Osteocyte (in vitro differentiated cells): Measurements from ENCODE around the gene MYLK3. TPM values are rescaled to one million over a fixed set of nuclear protein-coding genes. Genes with fewer than 3 reads are reported as not detected.
A peak's percentile ranks its signal among the peaks of the same experiment; 100 is the strongest.
"Not testable (repeated sequence)": the region's sequence is repeated elsewhere in the genome, so short reads cannot be mapped to it uniquely, and the experiment has no call there.

ENCODE experiments used
- DNase-seq: peaks from one replicate; pipeline ENCODE4 v3.0.0; 2021; ENCODE audit warnings: mixed read lengths; ENCODE audit not compliant: unreplicated experiment; ENCODE audit errors: extremely low spot score
- H3K27ac Mint-ChIP-seq: one replicate; pipeline ENCODE4 v1.8.0; 2021; ENCODE audit warnings: mild to moderate bottlenecking, mixed read lengths; ENCODE audit not compliant: unreplicated experiment
- H3K27me3 Mint-ChIP-seq: one replicate; pipeline ENCODE4 v1.8.0; 2021; ENCODE audit warnings: mixed read lengths; ENCODE audit not compliant: unreplicated experiment
- H3K36me3 Mint-ChIP-seq: one replicate; pipeline ENCODE4 v1.8.0; 2021; ENCODE audit warnings: mixed read lengths; ENCODE audit not compliant: unreplicated experiment
- H3K4me1 Mint-ChIP-seq: one replicate; pipeline ENCODE4 v1.8.0; 2021; ENCODE audit warnings: mixed read lengths; ENCODE audit not compliant: unreplicated experiment
- H3K4me3 Mint-ChIP-seq: one replicate; pipeline ENCODE4 v1.8.0; 2021; ENCODE audit warnings: mild to moderate bottlenecking, moderate library complexity, mixed read lengths; ENCODE audit not compliant: unreplicated experiment
- H3K9me3 Mint-ChIP-seq: one replicate; pipeline ENCODE4 v1.8.0; 2021; ENCODE audit warnings: mixed read lengths; ENCODE audit not compliant: unreplicated experiment
- CTCF ChIP-seq: fragments of 200-600 bp; sonication (generic); IDR thresholded peaks from 2 replicates; pipeline ENCODE4 v1.5.0; 2021; ENCODE audit warnings: antibody characterized with exemption, mild to moderate bottlenecking, moderate library complexity
- total RNA-seq: library from RNA; stranded (reverse); gene quantifications from 2 replicates; pipeline ENCODE4 v1.2.1, GENCODE V29; 2021

MYLK3 gene
- total RNA-seq, 1 donor from 2014 or later: 0.24 TPM

DNA sequence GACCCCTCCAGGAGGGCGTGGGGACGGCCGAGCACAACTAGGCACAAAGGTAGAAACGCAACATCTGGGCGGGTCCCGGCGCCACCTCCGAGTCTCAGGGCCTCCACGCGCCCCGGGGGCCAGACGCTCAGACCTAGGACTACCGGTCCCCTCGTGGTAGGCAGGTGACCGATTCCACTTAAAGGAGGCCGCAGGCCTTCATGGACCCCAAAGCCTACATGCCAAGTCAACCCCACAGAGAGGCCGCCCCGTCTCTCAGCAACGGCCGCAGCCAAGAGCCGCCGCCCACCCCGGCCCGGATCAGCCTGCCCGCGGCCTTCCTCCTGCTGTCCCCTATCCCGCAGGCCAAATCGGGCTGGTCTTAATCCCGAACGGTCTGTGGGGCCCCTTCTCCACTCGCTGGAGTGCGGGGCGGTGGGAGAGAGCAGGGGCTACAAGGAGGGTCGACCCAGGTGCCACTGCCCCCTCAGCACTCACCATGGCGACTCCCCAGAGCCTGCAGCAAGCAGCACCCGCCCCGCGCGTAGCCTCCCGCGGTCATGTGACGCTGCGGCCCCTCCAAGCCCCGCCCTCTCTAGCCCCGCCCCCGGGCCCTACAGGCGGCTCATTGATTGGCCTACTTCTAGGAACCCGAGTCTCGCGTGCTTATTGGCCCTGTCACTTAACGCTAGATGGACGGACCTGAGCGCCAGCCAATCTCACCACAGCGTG, 59.3 kb downstream of the MYLK3 start, which contains the start of gene VPS35:
Gene VPS35 (minus strand): TSS at position 525 of the 711 bp plus-strand sequence. CDS start 45 bp downstream, at position 480.
- Mint-ChIP-seq H3K27me3 (no peaks in the 10 kb centered on the region), H3K4me1 (peaks cover 27% of the 10 kb centered on the region), H3K36me3 (no peaks in the 10 kb centered on the region), H3K9me3 (no peaks in the 10 kb centered on the region), H3K4me3 (no peak within 1 kb of the TSS), H3K27ac (no peak within 1 kb of the TSS)
- TF ChIP-seq CTCF: no peak
- DNase-seq: peak; percentile 100

DNA sequence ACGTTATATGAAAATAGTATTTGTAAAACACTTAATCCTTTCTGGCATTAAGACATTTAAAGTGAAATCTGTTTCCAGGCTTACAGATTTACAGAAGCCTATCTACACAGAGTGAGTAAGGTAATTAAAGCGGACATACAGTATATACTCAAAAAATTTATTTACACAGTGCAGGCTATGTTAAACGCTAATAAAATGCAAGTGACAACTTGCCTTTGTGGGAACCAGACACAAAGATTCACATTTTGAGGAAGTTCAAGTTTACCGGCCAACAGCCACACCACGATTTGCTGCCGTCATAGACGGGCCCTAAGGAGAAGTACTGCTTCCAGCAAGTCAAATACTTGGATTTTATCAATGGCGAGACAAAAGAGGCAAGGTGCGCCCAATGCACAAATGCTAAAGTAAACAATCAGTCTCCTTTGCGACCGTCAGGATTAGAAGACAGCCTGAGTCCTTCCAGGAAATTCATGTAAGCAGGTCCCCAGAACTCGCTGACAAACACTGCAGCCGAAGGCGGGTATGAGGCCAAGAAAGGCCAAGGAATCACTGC, 60.0 kb downstream of the MYLK3 start:
- TF ChIP-seq CTCF: no peak
- no peaks in the 10 kb centered on the region for H3K9me3 Mint-ChIP-seq
- no peak overlapping the region for H3K27ac Mint-ChIP-seq
- peaks cover 27% of the 10 kb centered on the region for H3K4me1 Mint-ChIP-seq
- no peaks in the 10 kb centered on the region for H3K27me3 Mint-ChIP-seq
- H3K4me3 Mint-ChIP-seq: no peak overlapping the region
- H3K36me3 Mint-ChIP-seq: no peaks in the 10 kb centered on the region
- DNase-seq: no peak

- no peaks in the 10 kb centered on the region for H3K36me3 Mint-ChIP-seq
- no peak overlapping the region for H3K27ac Mint-ChIP-seq
- H3K4me3 Mint-ChIP-seq: no peak overlapping the region
- H3K27me3 Mint-ChIP-seq: no peaks in the 10 kb centered on the region
- no peaks in the 10 kb centered on the region for H3K9me3 Mint-ChIP-seq
- no peak for DNase-seq
- peaks cover 27% of the 10 kb centered on the region for H3K4me1 Mint-ChIP-seq
- TF ChIP-seq CTCF: no peak
These were observed 60.7 kb downstream of the MYLK3 start for GRCh38 chr16:46687486-46687885.

GRCh38 chr16:46686815-46687473, 61.2 kb downstream of the MYLK3 start:
- Mint-ChIP-seq H3K27me3 (no peaks in the 10 kb centered on the region), H3K4me1 (peaks cover 27% of the 10 kb centered on the region), H3K9me3 (no peaks in the 10 kb centered on the region), H3K36me3 (no peaks in the 10 kb centered on the region), H3K27ac (no peak overlapping the region), H3K4me3 (peak overlapping the region; percentile 5)
- no peak for TF ChIP-seq CTCF
- no peak for DNase-seq

- H3K36me3 Mint-ChIP-seq: peaks cover 19% of the 10 kb centered on the region
- H3K27me3 Mint-ChIP-seq, H3K27ac Mint-ChIP-seq, H3K4me3 Mint-ChIP-seq, H3K9me3 Mint-ChIP-seq, DNase-seq: not testable (repeated sequence)
- peaks cover 13% of the 10 kb centered on the region for H3K4me1 Mint-ChIP-seq
These were observed 66.3 kb downstream of the MYLK3 start for GRCh38 chr16:46681867-46682266.

DNA sequence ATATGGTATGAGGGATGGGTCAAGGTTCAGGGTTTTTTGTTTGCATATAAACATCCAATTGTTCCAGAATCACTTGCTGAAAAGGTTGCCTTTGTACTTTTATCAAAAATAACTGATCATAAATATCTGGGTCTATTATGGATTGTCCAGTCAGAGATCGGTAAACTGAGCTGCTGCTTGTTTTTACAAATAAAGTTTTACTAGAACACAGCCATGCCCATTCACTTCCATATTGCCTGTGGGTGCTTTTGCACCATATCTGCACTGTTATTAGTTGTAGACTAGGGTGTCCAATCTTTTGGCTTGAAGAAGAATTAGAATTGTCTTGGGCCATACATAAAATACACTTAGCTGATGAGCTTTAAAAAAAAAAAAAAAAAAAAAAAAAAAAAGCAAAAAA, 70.2 kb downstream of the MYLK3 start:
- not testable (repeated sequence) for H3K27ac Mint-ChIP-seq, H3K27me3 Mint-ChIP-seq, H3K4me1 Mint-ChIP-seq, H3K9me3 Mint-ChIP-seq, DNase-seq, H3K4me3 Mint-ChIP-seq
- H3K36me3 Mint-ChIP-seq: peaks cover 36% of the 10 kb centered on the region
